Endothelial cell of umbilical vein (primary cell): ENCODE measurements around the gene PPP2R3C.

Experiments
- CTCF ChIP-seq, 2 donors: IDR thresholded peaks; 1 replicate in 1 of 2; 2 replicates in 1 of 2; pipeline ENCODE4 v1.5.1; 2011; ENCODE audit warnings: low read length in 2 of 2, mild to moderate bottlenecking in 2 of 2, moderate library complexity in 2 of 2, control low read depth in 1 of 2, inconsistent platforms in 1 of 2, low read depth in 1 of 2; ENCODE audit not compliant: insufficient read depth in 1 of 2; ENCODE audit errors: extremely low read depth in 1 of 2
- EZH2 ChIP-seq: IDR thresholded peaks from 2 replicates; pipeline ENCODE4 v1.6.1; 2012; ENCODE audit warnings: borderline replicate concordance, low read depth, mild to moderate bottlenecking, moderate library complexity, low read length, inconsistent platforms; ENCODE audit not compliant: severe bottlenecking
- FOS ChIP-seq: IDR thresholded peaks from 2 replicates; pipeline ENCODE4 v1.6.1; 2011; ENCODE audit warnings: mild to moderate bottlenecking, low read length, moderate library complexity, borderline replicate concordance; ENCODE audit not compliant: insufficient read depth
- GATA2 ChIP-seq: IDR thresholded peaks from 2 replicates; pipeline ENCODE4 v1.7.0; 2011; ENCODE audit warnings: low read depth, mild to moderate bottlenecking, moderate library complexity, mixed read lengths, low read length; ENCODE audit not compliant: insufficient read length, insufficient read depth
- MAX ChIP-seq: IDR thresholded peaks from 2 replicates; pipeline ENCODE4 v1.6.1; 2011; ENCODE audit not compliant: insufficient read depth, insufficient read length
- MYC ChIP-seq: IDR thresholded peaks from one replicate; pipeline ENCODE4 v1.6.1; 2011; ENCODE audit warnings: mild to moderate bottlenecking, low read depth, low read length
- POLR2A ChIP-seq: IDR thresholded peaks from 2 replicates; pipeline ENCODE4 v1.6.1; 2012; ENCODE audit warnings: low read depth, mild to moderate bottlenecking, control low read depth, low read length
- POLR2AphosphoS5 ChIP-seq: IDR thresholded peaks from 2 replicates; pipeline ENCODE4 v1.6.1; 2012; ENCODE audit warnings: low read depth, mild to moderate bottlenecking, control low read depth, low read length, moderate library complexity; ENCODE audit not compliant: insufficient read depth

GRCh38 chr14:35043046-35043445 is 78.7 kb downstream of the PPP2R3C start:
- no peak for TF ChIP-seq CTCF (IDR thresholded peaks at IDR 0.05; ENCODE audit: extremely low read depth in 1 of 2, insufficient read depth in 1 of 2, low read depth in 1 of 2, low read length in 2 of 2)
- TF ChIP-seq POLR2A, result no peak
- no peak for TF ChIP-seq POLR2AphosphoS5
- no peak for TF ChIP-seq EZH2
- no peak for TF ChIP-seq MAX
- TF ChIP-seq FOS, result no peak
- TF ChIP-seq MYC, result no peak
- no peak for TF ChIP-seq GATA2
